ENCODE results near the gene SERGEF.

Gene SERGEF

DNA sequence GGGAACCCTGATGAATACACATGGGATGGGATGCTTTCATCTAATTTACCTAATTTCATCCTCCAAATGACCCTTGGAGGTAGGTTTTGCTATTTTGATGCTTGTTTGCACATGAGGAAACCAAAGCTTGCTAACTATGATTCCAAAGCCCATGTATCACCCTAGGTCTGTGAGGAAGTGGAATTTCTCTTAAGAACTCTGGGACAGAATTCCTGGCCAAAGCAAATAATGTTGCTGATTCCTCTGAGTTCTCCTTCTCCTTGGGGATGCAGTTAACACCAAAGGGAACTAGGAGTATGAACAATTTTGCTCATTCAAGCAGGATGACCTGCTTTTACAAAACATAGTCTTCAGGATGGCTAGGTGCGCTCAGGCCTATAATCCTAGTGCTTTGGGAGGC is 198.3 kb downstream of the SERGEF start:
- DNase-seq, result no peak
- Histone ChIP-seq H3K9me2 (replicated peaks; ENCODE audit: insufficient read depth, low read length) (no peaks in the 10 kb centered on the region), H3K27me3 (replicated peaks; ENCODE audit: insufficient read depth, low read length) (no peaks in the 10 kb centered on the region), H3K79me2 (ENCODE audit: low read length) (no peaks in the 10 kb centered on the region), H3K27ac (ENCODE audit: low read length) (no peak overlapping the region), H4K20me1 (ENCODE audit: insufficient read depth, low read length) (no peaks in the 10 kb centered on the region), H3K9ac (ENCODE audit: low read length) (no peak overlapping the region), H3K4me3 (ENCODE audit: low read length) (no peak overlapping the region), H3K36me3 (replicated peaks; ENCODE audit: insufficient read depth, low read length) (no peaks in the 10 kb centered on the region), H3K4me1 (ENCODE audit: low read length) (no peaks in the 10 kb centered on the region), H2AFZ (ENCODE audit: low read length) (no peak overlapping the region), H3K4me2 (ENCODE audit: low read depth, low read length) (no peak overlapping the region), H3K9me3 (replicated peaks; ENCODE audit: insufficient read depth, low read length) (no peaks in the 10 kb centered on the region), H3F3A (ENCODE audit: insufficient read depth, low read length) (no peaks in the 10 kb centered on the region)
- TF ChIP-seq EZH2 (optimal IDR thresholded peaks at IDR 0.05; ENCODE audit: low read depth, low read length) (no peak), EZH2phosphoT487 (IDR thresholded peaks at IDR 0.05; ENCODE audit: low read length) (no peak)
- TF ChIP-seq, protein P1, sequence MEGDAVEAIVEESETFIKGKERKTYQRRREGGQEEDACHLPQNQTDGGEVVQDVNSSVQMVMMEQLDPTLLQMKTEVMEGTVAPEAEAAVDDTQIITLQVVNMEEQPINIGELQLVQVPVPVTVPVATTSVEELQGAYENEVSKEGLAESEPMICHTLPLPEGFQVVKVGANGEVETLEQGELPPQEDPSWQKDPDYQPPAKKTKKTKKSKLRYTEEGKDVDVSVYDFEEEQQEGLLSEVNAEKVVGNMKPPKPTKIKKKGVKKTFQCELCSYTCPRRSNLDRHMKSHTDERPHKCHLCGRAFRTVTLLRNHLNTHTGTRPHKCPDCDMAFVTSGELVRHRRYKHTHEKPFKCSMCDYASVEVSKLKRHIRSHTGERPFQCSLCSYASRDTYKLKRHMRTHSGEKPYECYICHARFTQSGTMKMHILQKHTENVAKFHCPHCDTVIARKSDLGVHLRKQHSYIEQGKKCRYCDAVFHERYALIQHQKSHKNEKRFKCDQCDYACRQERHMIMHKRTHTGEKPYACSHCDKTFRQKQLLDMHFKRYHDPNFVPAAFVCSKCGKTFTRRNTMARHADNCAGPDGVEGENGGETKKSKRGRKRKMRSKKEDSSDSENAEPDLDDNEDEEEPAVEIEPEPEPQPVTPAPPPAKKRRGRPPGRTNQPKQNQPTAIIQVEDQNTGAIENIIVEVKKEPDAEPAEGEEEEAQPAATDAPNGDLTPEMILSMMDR (IDR thresholded peaks at IDR 0.05; ENCODE audit: low read length), result no peak

DNA sequence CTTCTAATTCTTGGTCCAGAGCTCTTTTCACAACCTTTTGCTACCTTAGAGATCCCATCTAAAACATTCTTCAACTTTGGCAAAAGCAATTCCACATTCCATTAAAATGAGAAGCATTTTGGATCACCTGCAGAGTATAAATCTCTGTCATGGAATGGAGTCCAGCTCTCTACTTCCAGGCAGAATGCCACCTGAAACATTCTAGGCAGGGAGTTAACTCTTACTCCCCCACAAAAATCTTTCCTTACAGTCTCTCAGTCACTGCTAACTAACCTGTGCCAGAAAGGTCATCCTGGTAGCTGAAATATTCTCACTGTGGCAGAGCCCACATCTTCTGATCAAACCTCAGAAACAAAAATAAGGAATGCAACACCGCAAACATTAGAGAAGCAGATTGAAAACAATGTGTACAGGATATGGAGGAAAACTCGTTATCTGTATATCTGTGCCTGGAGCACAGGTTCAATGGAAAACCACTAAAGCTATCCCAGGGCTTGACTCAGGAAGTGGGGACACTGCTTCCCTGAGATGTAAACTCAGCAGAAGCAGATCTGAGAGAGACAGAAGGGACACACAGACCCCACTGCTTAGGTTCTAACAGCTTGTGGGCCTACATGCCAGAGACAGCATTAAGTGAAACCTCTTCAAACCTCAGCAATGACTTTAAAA is 199.3 kb downstream of the SERGEF start:
- Histone ChIP-seq H3F3A (ENCODE audit: insufficient read depth, low read length) (no peaks in the 10 kb centered on the region), H3K36me3 (replicated peaks; ENCODE audit: insufficient read depth, low read length) (no peaks in the 10 kb centered on the region), H3K4me2 (ENCODE audit: low read depth, low read length) (no peak overlapping the region), H2AFZ (ENCODE audit: low read length) (no peak overlapping the region), H3K4me3 (ENCODE audit: low read length) (no peak overlapping the region), H3K27ac (ENCODE audit: low read length) (no peak overlapping the region), H3K9me2 (replicated peaks; ENCODE audit: insufficient read depth, low read length) (no peaks in the 10 kb centered on the region), H3K9ac (ENCODE audit: low read length) (no peak overlapping the region), H3K4me1 (ENCODE audit: low read length) (no peaks in the 10 kb centered on the region), H3K27me3 (replicated peaks; ENCODE audit: insufficient read depth, low read length) (no peaks in the 10 kb centered on the region), H3K79me2 (ENCODE audit: low read length) (no peaks in the 10 kb centered on the region), H4K20me1 (ENCODE audit: insufficient read depth, low read length) (no peaks in the 10 kb centered on the region), H3K9me3 (replicated peaks; ENCODE audit: insufficient read depth, low read length) (no peaks in the 10 kb centered on the region)
- no peak for DNase-seq
- TF ChIP-seq EZH2 (optimal IDR thresholded peaks at IDR 0.05; ENCODE audit: low read depth, low read length) (no peak), EZH2phosphoT487 (IDR thresholded peaks at IDR 0.05; ENCODE audit: low read length) (no peak)
- TF ChIP-seq, protein P1 (IDR thresholded peaks at IDR 0.05; ENCODE audit: low read length), result no peak

DNA sequence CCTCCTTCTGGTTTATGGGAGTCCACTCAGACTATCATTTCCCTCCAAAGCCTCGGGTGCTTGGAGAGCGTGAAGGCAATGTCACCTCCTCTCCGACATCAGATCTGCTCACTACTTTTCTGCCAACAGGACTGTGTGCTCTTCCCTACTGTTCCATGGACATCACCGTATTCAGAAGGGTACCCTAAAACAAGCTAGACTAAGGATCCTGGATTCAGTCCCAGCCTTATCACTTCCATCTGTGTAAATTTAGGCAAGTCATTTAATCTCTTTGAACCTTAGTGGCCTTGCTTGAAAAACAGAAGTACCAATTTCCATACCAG is 200.0 kb downstream of the SERGEF start:
- TF ChIP-seq EZH2 (optimal IDR thresholded peaks at IDR 0.05; ENCODE audit: low read depth, low read length), result no peak
- TF ChIP-seq, protein P1 (IDR thresholded peaks at IDR 0.05; ENCODE audit: low read length), result no peak
- TF ChIP-seq EZH2phosphoT487 (IDR thresholded peaks at IDR 0.05; ENCODE audit: low read length), result no peak
- no peak overlapping the region for H3K9ac ChIP-seq (ENCODE audit: low read length)
- DNase-seq, result no peak

More for the DNA sequence above, 200.0 kb downstream of the SERGEF start:
- Histone ChIP-seq H3K9me3 (replicated peaks; ENCODE audit: insufficient read depth, low read length) (no peaks in the 10 kb centered on the region), H4K20me1 (ENCODE audit: insufficient read depth, low read length) (no peaks in the 10 kb centered on the region), H3F3A (ENCODE audit: insufficient read depth, low read length) (no peaks in the 10 kb centered on the region), H2AFZ (ENCODE audit: low read length) (no peak overlapping the region), H3K4me1 (ENCODE audit: low read length) (no peaks in the 10 kb centered on the region), H3K79me2 (ENCODE audit: low read length) (no peaks in the 10 kb centered on the region), H3K4me3 (ENCODE audit: low read length) (no peak overlapping the region), H3K27me3 (replicated peaks; ENCODE audit: insufficient read depth, low read length) (no peaks in the 10 kb centered on the region), H3K4me2 (ENCODE audit: low read depth, low read length) (no peak overlapping the region), H3K36me3 (replicated peaks; ENCODE audit: insufficient read depth, low read length) (no peaks in the 10 kb centered on the region), H3K27ac (ENCODE audit: low read length) (no peak overlapping the region), H3K9me2 (replicated peaks; ENCODE audit: insufficient read depth, low read length) (no peaks in the 10 kb centered on the region)
